ENCODE measurements around the gene LRRC8B. TPM values are rescaled to one million over a fixed set of nuclear protein-coding genes. Genes with fewer than 3 reads are reported as not detected.

LRRC8B gene
- total RNA-seq, 1 experiment from 2014 or later: 42.9 TPM

- H3K4me3 Mint-ChIP-seq (ENCODE audit: low read depth, unreplicated experiment): no peak overlapping the region
- no peaks in the 10 kb centered on the region for H3K9me3 Mint-ChIP-seq (ENCODE audit: low read depth, unreplicated experiment)
- no peak for TF ChIP-seq CTCF (IDR thresholded peaks at IDR 0.05; ENCODE audit: unreplicated experiment)
- no peak overlapping the region for H3K27ac Mint-ChIP-seq (ENCODE audit: unreplicated experiment)
- intact Hi-C loops (cut with micrococcal nuclease; ENCODE audit: unreplicated experiment): no loop called here
- no TSS peak for BruUV-seq (replicated peaks)
- H3K4me1 Mint-ChIP-seq (ENCODE audit: low read depth, unreplicated experiment): no peaks in the 10 kb centered on the region
- no peaks in the 10 kb centered on the region for H3K27me3 Mint-ChIP-seq (ENCODE audit: unreplicated experiment)
- H3K36me3 Mint-ChIP-seq (ENCODE audit: insufficient read depth, unreplicated experiment): peaks cover 5% of the 10 kb centered on the region
- CTCF ChIA-PET: no interaction called here
- DNase-seq: no peak
Observed at GRCh38 chr1:89574621-89575020, 50.0 kb downstream of the LRRC8B start.

- no peak overlapping the region for H3K4me3 Mint-ChIP-seq (ENCODE audit: low read depth, unreplicated experiment)
- no peak overlapping the region for H3K27ac Mint-ChIP-seq (ENCODE audit: unreplicated experiment)
- H3K9me3 Mint-ChIP-seq (ENCODE audit: low read depth, unreplicated experiment): no peaks in the 10 kb centered on the region
- TF ChIP-seq CTCF (IDR thresholded peaks at IDR 0.05; ENCODE audit: unreplicated experiment): no peak
- no peaks in the 10 kb centered on the region for H3K27me3 Mint-ChIP-seq (ENCODE audit: unreplicated experiment)
- CTCF ChIA-PET: no interaction called here
- intact Hi-C loops (cut with micrococcal nuclease; ENCODE audit: unreplicated experiment): no loop called here
- H3K4me1 Mint-ChIP-seq (ENCODE audit: low read depth, unreplicated experiment): no peaks in the 10 kb centered on the region
- no peak for DNase-seq
- H3K36me3 Mint-ChIP-seq (ENCODE audit: insufficient read depth, unreplicated experiment): peaks cover 5% of the 10 kb centered on the region
- BruUV-seq (replicated peaks): no TSS peak
Observed at GRCh38 chr1:89575207-89575606, 50.6 kb downstream of the LRRC8B start.

GRCh38 chr1:89576013-89576412 is 51.4 kb downstream of the LRRC8B start:
- H3K4me1 Mint-ChIP-seq (ENCODE audit: low read depth, unreplicated experiment): no peaks in the 10 kb centered on the region
- BruUV-seq (replicated peaks): no TSS peak
- no peak for TF ChIP-seq CTCF (IDR thresholded peaks at IDR 0.05; ENCODE audit: unreplicated experiment)

GRCh38 chr1:89578151-89578550 is 53.5 kb downstream of the LRRC8B start:
- TF ChIP-seq CTCF (IDR thresholded peaks at IDR 0.05; ENCODE audit: unreplicated experiment): no peak
- Mint-ChIP-seq H3K4me3 (ENCODE audit: low read depth, unreplicated experiment) (no peak overlapping the region), H3K27ac (ENCODE audit: unreplicated experiment) (no peak overlapping the region), H3K4me1 (ENCODE audit: low read depth, unreplicated experiment) (no peaks in the 10 kb centered on the region), H3K27me3 (ENCODE audit: unreplicated experiment) (no peaks in the 10 kb centered on the region), H3K36me3 (ENCODE audit: insufficient read depth, unreplicated experiment) (no peaks in the 10 kb centered on the region), H3K9me3 (ENCODE audit: low read depth, unreplicated experiment) (no peaks in the 10 kb centered on the region)
- intact Hi-C loops (cut with micrococcal nuclease; ENCODE audit: unreplicated experiment): no loop called here
- BruUV-seq (replicated peaks): no TSS peak
- CTCF ChIA-PET: no interaction called here
- no peak for DNase-seq

More at GRCh38 chr1:89576013-89576412, 51.4 kb downstream of the LRRC8B start:
- H3K27ac Mint-ChIP-seq (ENCODE audit: unreplicated experiment): no peak overlapping the region
- peaks cover 5% of the 10 kb centered on the region for H3K36me3 Mint-ChIP-seq (ENCODE audit: insufficient read depth, unreplicated experiment)
- H3K4me3 Mint-ChIP-seq (ENCODE audit: low read depth, unreplicated experiment): no peak overlapping the region
- no peaks in the 10 kb centered on the region for H3K27me3 Mint-ChIP-seq (ENCODE audit: unreplicated experiment)
- CTCF ChIA-PET: no interaction called here
- intact Hi-C loops (cut with micrococcal nuclease; ENCODE audit: unreplicated experiment): no loop called here
- no peak for DNase-seq
- H3K9me3 Mint-ChIP-seq (ENCODE audit: low read depth, unreplicated experiment): no peaks in the 10 kb centered on the region
